Loucy (cell line): Measurements from ENCODE around the gene PTPRN2.

ENCODE experiments used
- H2AFZ ChIP-seq: fragments of 200-600 bp; sonication (generic); 2 replicates; pipeline ENCODE4 v1.6.0; 2016; ENCODE audit warnings: antibody characterized with exemption, mild to moderate bottlenecking, low read length, moderate library complexity
- H3F3A ChIP-seq: fragments of 200-600 bp; 2 replicates; pipeline ENCODE4 v1.6.0; 2016; ENCODE audit warnings: antibody characterized with exemption, low read depth, mild to moderate bottlenecking
- H3K27me3 ChIP-seq: fragments of 200-600 bp; sonication (generic); 2 replicates; pipeline ENCODE4 v1.6.1; 2014; ENCODE audit warnings: low read length, mild to moderate bottlenecking; ENCODE audit not compliant: insufficient read depth, poor library complexity, severe bottlenecking
- H3K36me3 ChIP-seq: fragments of 200-600 bp; sonication (generic); 2 replicates; pipeline ENCODE4 v1.6.1; 2016; ENCODE audit warnings: low read length; ENCODE audit not compliant: insufficient read depth
- H3K4me1 ChIP-seq: fragments of 200-600 bp; sonication (generic); 2 replicates; pipeline ENCODE4 v1.5.1; 2014; ENCODE audit warnings: low read length, mild to moderate bottlenecking; ENCODE audit not compliant: insufficient read depth, poor library complexity, severe bottlenecking
- H3K4me2 ChIP-seq: fragments of 200-600 bp; sonication (generic); 2 replicates; pipeline ENCODE4 v1.6.0; 2014; ENCODE audit warnings: antibody characterized with exemption, low read length, low read depth, mild to moderate bottlenecking; ENCODE audit not compliant: poor library complexity, severe bottlenecking
- H3K4me3 ChIP-seq: fragments of 200-600 bp; sonication (generic); 2 replicates; pipeline ENCODE4 v1.5.1; 2014; ENCODE audit warnings: low read length, mild to moderate bottlenecking, mixed read lengths; ENCODE audit not compliant: poor library complexity, severe bottlenecking
- H3K79me2 ChIP-seq: fragments of 200-600 bp; sonication (generic); 2 replicates; pipeline ENCODE4 v1.6.1; 2014; ENCODE audit warnings: low read length; ENCODE audit not compliant: insufficient read depth
- H3K9ac ChIP-seq: fragments of 200-600 bp; sonication (generic); 2 replicates; pipeline ENCODE4 v1.6.0; 2014; ENCODE audit warnings: mild to moderate bottlenecking, low read depth, low read length, moderate library complexity; ENCODE audit not compliant: poor library complexity, severe bottlenecking
- H3K9me2 ChIP-seq: fragments of 200-600 bp; sonication (generic); replicated peaks from 2 replicates; pipeline ENCODE4 v1.6.1; 2016; ENCODE audit warnings: low read depth, low read length, mixed read lengths
- H3K9me3 ChIP-seq: fragments of 200-600 bp; sonication (generic); 2 replicates; pipeline ENCODE4 v1.6.1; 2014; ENCODE audit warnings: mild to moderate bottlenecking, antibody characterized with exemption, low read length, low read depth; ENCODE audit not compliant: insufficient read depth
- H4K20me1 ChIP-seq: fragments of 200-600 bp; sonication (generic); 2 replicates; pipeline ENCODE4 v1.6.0; 2014; ENCODE audit warnings: antibody characterized with exemption, low read length, mild to moderate bottlenecking; ENCODE audit not compliant: insufficient read depth, poor library complexity, severe bottlenecking
- CTCF ChIP-seq: fragments of 200-600 bp; sonication (generic); conservative IDR thresholded peaks from 2 replicates; pipeline ENCODE4 v1.5.1; 2014; ENCODE audit warnings: mild to moderate bottlenecking, antibody characterized with exemption, low read length
- EZH2phosphoT487 ChIP-seq: fragments of 200-600 bp; IDR thresholded peaks from 2 replicates; pipeline ENCODE4 v1.6.1; 2018; ENCODE audit warnings: antibody characterized with exemption, mild to moderate bottlenecking, moderate library complexity, borderline replicate concordance

PTPRN2 gene

GRCh38 chr7:158422196-158422886 is 165.3 kb downstream of the PTPRN2 start:
- Histone ChIP-seq H3F3A (no peaks in the 10 kb centered on the region), H3K9me2 (no peaks in the 10 kb centered on the region), H3K9ac (no peak overlapping the region), H3K27me3 (no peaks in the 10 kb centered on the region), H3K4me3 (no peak overlapping the region), H3K4me2 (no peak overlapping the region), H3K36me3 (no peaks in the 10 kb centered on the region), H3K4me1 (no peaks in the 10 kb centered on the region), H3K79me2 (no peaks in the 10 kb centered on the region), H4K20me1 (no peaks in the 10 kb centered on the region), H3K9me3 (peaks cover 33% of the 10 kb centered on the region; the same call in 1 of the 2 replicates), H2AFZ (no peak overlapping the region)
- TF ChIP-seq CTCF (no peak), EZH2phosphoT487 (no peak)

- Histone ChIP-seq H3K4me2 (no peak overlapping the region), H3K9ac (no peak overlapping the region), H4K20me1 (no peaks in the 10 kb centered on the region), H3K4me3 (no peak overlapping the region), H3K9me2 (no peaks in the 10 kb centered on the region), H3K4me1 (no peaks in the 10 kb centered on the region), H3K36me3 (no peaks in the 10 kb centered on the region), H3K79me2 (no peaks in the 10 kb centered on the region), H3K9me3 (peaks cover 33% of the 10 kb centered on the region; the same call in 1 of the 2 replicates), H3F3A (no peaks in the 10 kb centered on the region), H3K27me3 (no peaks in the 10 kb centered on the region), H2AFZ (no peak overlapping the region)
- no peak for TF ChIP-seq CTCF
- TF ChIP-seq EZH2phosphoT487, result no peak
These were observed 166.3 kb downstream of the PTPRN2 start for GRCh38 chr7:158421361-158421760.

- TF ChIP-seq EZH2phosphoT487, result no peak
- no peak for TF ChIP-seq CTCF
- Histone ChIP-seq H3K36me3 (no peaks in the 10 kb centered on the region), H3K4me3 (no peak overlapping the region), H3F3A (no peaks in the 10 kb centered on the region), H3K79me2 (no peaks in the 10 kb centered on the region), H3K9me2 (no peaks in the 10 kb centered on the region), H4K20me1 (no peaks in the 10 kb centered on the region), H3K9me3 (peaks cover 35% of the 10 kb centered on the region; the same call in 1 of the 2 replicates), H3K27me3 (no peaks in the 10 kb centered on the region), H2AFZ (no peak overlapping the region), H3K9ac (no peak overlapping the region), H3K4me1 (no peaks in the 10 kb centered on the region), H3K4me2 (no peak overlapping the region)
These were observed 166.9 kb downstream of the PTPRN2 start for GRCh38 chr7:158420591-158421340.
